Astrocyte of the cerebellum (primary cell): ENCODE data around the gene VWA8.

ENCODE experiments used
- DNase-seq: peaks from one replicate; pipeline ENCODE4 v3.0.0-alpha.2; 2011; ENCODE audit warnings: low read depth
- H3K4me3 ChIP-seq: 2 replicates; pipeline ENCODE4 v1.5.1; 2011; ENCODE audit warnings: mild to moderate bottlenecking, low read depth, low read length, moderate library complexity
- CTCF ChIP-seq: IDR thresholded peaks from 2 replicates; pipeline ENCODE4 v1.5.1; 2012; ENCODE audit warnings: low read length, low read depth, moderate library complexity, mild to moderate bottlenecking; ENCODE audit errors: missing control alignments
- in situ Hi-C: cut with HindIII; loops from 2 replicates; pipeline ENCODE4 v1.10.0; 2017; ENCODE audit warnings: low sequenced_read_pairs

Gene VWA8

GRCh38 chr13:41634407-41634806 is 326.5 kb downstream of the VWA8 start:
- TF ChIP-seq CTCF, result no peak
- in situ Hi-C loops, result no loop called here
- no peak overlapping the region for H3K4me3 ChIP-seq
- DNase-seq, result no peak

GRCh38 chr13:41633776-41634175 is 327.1 kb downstream of the VWA8 start:
- no peak for TF ChIP-seq CTCF
- no peak overlapping the region for H3K4me3 ChIP-seq
- DNase-seq, result no peak
- in situ Hi-C loops, result no loop called here

- no peak for DNase-seq
- no peak for TF ChIP-seq CTCF
- in situ Hi-C loops, result no loop called here
- H3K4me3 ChIP-seq, result no peak overlapping the region
These were observed 329.5 kb downstream of the VWA8 start for GRCh38 chr13:41631296-41631965.

- in situ Hi-C loops, result no loop called here
- no peak for DNase-seq
- no peak for TF ChIP-seq CTCF
- no peak overlapping the region for H3K4me3 ChIP-seq
These were observed 333.5 kb downstream of the VWA8 start for GRCh38 chr13:41627425-41627824.

GRCh38 chr13:41624041-41624440 is 336.9 kb downstream of the VWA8 start:
- no peak for DNase-seq
- in situ Hi-C loops, result no loop called here
- no peak overlapping the region for H3K4me3 ChIP-seq
- TF ChIP-seq CTCF, result no peak

GRCh38 chr13:41622432-41623429 is 338.2 kb downstream of the VWA8 start:
- DNase-seq, result no peak
- H3K4me3 ChIP-seq, result no peak overlapping the region
- TF ChIP-seq CTCF, result no peak
- in situ Hi-C loops, result no loop called here
